Immature natural killer cell (primary cell): ENCODE measurements around the gene SORL1. TPM values are rescaled to one million over a fixed set of nuclear protein-coding genes. Genes with fewer than 3 reads are reported as not detected.
"Not testable (repeated sequence)": the region's sequence is repeated elsewhere in the genome, so short reads cannot be mapped to it uniquely, and the experiment has no call there.

ENCODE experiments used
- DNase-seq, 3 donors: peaks; one replicate each; pipeline ENCODE4 v3.0.0; 2022; ENCODE audit warnings: mixed read lengths in 1 of 3
- H3K27ac Mint-ChIP-seq, 6 donors: one replicate each; pipeline ENCODE4 v1.8.0; 2020; ENCODE audit warnings: mixed read lengths in 6 of 6, mild to moderate bottlenecking in 5 of 6, inconsistent platforms in 4 of 6, moderate library complexity in 3 of 6
- H3K27me3 Mint-ChIP-seq, 3 donors: one replicate each; pipeline ENCODE4 v1.8.0; 2020 to 2021; ENCODE audit warnings: low read depth in 3 of 3, mild to moderate bottlenecking in 3 of 3, mixed read lengths in 3 of 3, moderate library complexity in 3 of 3, inconsistent platforms in 1 of 3
- H3K36me3 Mint-ChIP-seq, 3 donors: one replicate each; pipeline ENCODE4 v1.8.0; 2020; ENCODE audit warnings: mixed read lengths in 3 of 3, inconsistent platforms in 2 of 3, mild to moderate bottlenecking in 2 of 3
- H3K4me1 Mint-ChIP-seq, 2 donors: one replicate each; pipeline ENCODE4 v1.8.0; 2020; ENCODE audit warnings: inconsistent platforms in 2 of 2, mild to moderate bottlenecking in 2 of 2, mixed read lengths in 2 of 2, moderate library complexity in 1 of 2
- H3K4me3 Mint-ChIP-seq, 5 donors: one replicate each; pipeline ENCODE4 v1.8.0; 2020; ENCODE audit warnings: mild to moderate bottlenecking in 5 of 5, mixed read lengths in 5 of 5, inconsistent platforms in 3 of 5, moderate library complexity in 3 of 5
- H3K9me3 Mint-ChIP-seq, 6 donors: one replicate each; pipeline ENCODE4 v1.8.0; 2020; ENCODE audit warnings: mild to moderate bottlenecking in 6 of 6, mixed read lengths in 6 of 6, inconsistent platforms in 4 of 6, moderate library complexity in 3 of 6
- polyA plus RNA-seq, 3 donors: library from polyadenylated mRNA; unstranded; fragments of 300-500 nt; fragmentation: Illumina TruSeq; gene quantifications; one replicate each; pipeline ENCODE4 v1.2.3, GENCODE V29; 2021

SORL1 gene
- polyA plus RNA-seq, 3 donors from 2014 or later, result 125 to 281 (median 189) TPM

GRCh38 chr11:121476379-121477032, 24.4 kb downstream of the SORL1 start:
- Mint-ChIP-seq H3K4me3 (peak overlapping the region; percentile 47 to 70 (median 63)), H3K4me1 (peaks cover 91 to 93% of the 10 kb centered on the region in 2 donors), H3K9me3 (no peaks in the 10 kb centered on the region), H3K27ac (peak overlapping the region; percentile 93 to 99 (median 96)), H3K36me3 (peaks cover 27 to 48% (median 35%) of the 10 kb centered on the region in 3 donors), H3K27me3 (peaks cover 0 to 13% (median 5%) of the 10 kb centered on the region in 3 donors)
- no peak for DNase-seq

- peak overlapping the region; percentile 26 to 53 (median 32) for H3K4me3 Mint-ChIP-seq
- H3K27me3 Mint-ChIP-seq, result peaks cover 11 to 17% (median 16%) of the 10 kb centered on the region in 3 donors
- H3K4me1 Mint-ChIP-seq, result peaks cover 89 to 91% of the 10 kb centered on the region in 2 donors
- peak overlapping the region; percentile 75 to 96 (median 87) for H3K27ac Mint-ChIP-seq
- no peaks in the 10 kb centered on the region for H3K9me3 Mint-ChIP-seq
- H3K36me3 Mint-ChIP-seq, result peaks cover 18 to 34% (median 20%) of the 10 kb centered on the region in 3 donors
- no peak for DNase-seq
Measured at GRCh38 chr11:121478226-121478894, 26.2 kb downstream of the SORL1 start.

DNA sequence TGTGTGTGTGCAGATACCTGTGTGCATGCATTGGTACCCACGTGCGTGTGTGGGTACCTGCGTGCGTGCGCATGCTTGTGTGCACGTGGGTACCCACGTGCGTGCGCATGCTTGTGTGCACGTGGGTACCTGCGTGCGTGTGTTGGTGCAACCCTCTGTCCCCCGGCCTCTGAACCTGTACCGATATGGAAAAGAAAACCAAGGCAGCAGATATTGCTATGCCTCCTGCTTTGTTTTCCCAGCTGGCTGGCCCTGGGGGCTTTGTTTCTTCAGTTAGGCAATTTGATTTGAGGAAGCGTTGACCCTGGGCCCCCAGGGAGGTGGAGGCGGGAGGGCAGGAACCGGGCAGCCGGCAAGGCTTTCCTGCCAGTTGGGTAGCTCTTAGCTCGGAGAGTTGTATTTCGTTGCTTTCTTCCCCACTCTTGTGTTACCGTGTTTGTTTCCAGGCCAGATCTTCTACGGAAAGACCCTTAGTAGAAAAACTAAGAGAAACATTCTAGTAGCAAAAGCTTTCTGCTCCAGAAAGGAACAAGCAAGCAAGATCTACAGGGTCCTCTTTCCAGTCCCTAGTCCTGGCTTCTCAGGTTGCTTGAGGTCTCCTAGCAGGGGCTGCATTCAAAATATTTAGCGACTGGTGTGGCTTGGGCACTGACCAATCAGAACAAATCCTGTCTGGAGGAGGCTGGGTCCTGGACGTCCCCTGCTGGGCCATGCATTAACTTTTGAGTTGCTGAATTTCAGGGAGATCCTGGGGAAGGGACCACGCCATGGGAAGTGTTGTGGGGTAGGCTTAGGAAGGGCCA, 27.0 kb downstream of the SORL1 start:
- Mint-ChIP-seq H3K9me3 (no peaks in the 10 kb centered on the region), H3K4me3 (peak overlapping the region in 4 of 5 donors; percentile 26 to 53 (median 32)), H3K4me1 (peaks cover 89 to 91% of the 10 kb centered on the region in 2 donors), H3K27me3 (peaks cover 17 to 23% (median 21%) of the 10 kb centered on the region in 3 donors), H3K27ac (peak overlapping the region in 5 of 6 donors; percentile 75 to 96 (median 85)), H3K36me3 (peaks cover 17 to 36% (median 23%) of the 10 kb centered on the region in 3 donors)
- DNase-seq, result no peak

- H3K4me3 Mint-ChIP-seq, result peak overlapping the region in 2 of 5 donors; percentile 14 to 15
- DNase-seq, result no peak
- H3K27ac Mint-ChIP-seq, result peak overlapping the region in 5 of 6 donors; percentile 75 to 96 (median 82)
- peaks cover 89 to 91% of the 10 kb centered on the region in 2 donors for H3K4me1 Mint-ChIP-seq
- peaks cover 22 to 28% (median 26%) of the 10 kb centered on the region in 3 donors for H3K27me3 Mint-ChIP-seq
- H3K9me3 Mint-ChIP-seq, result no peaks in the 10 kb centered on the region
- H3K36me3 Mint-ChIP-seq, result peaks cover 14 to 34% (median 22%) of the 10 kb centered on the region in 3 donors
Measured at GRCh38 chr11:121479698-121480238, 27.7 kb downstream of the SORL1 start.

- H3K4me1 Mint-ChIP-seq, result peaks cover 86 to 87% of the 10 kb centered on the region in 2 donors
- H3K27me3 Mint-ChIP-seq, result peaks cover 28 to 38% (median 30%) of the 10 kb centered on the region in 3 donors
- DNase-seq, result peak; percentile 91 to 93 (median 92)
- peaks cover 14 to 40% (median 23%) of the 10 kb centered on the region in 3 donors for H3K36me3 Mint-ChIP-seq
- H3K9me3 Mint-ChIP-seq, result not testable (repeated sequence)
- H3K27ac Mint-ChIP-seq, result peak overlapping the region; percentile 99 to 100 (median 99)
- H3K4me3 Mint-ChIP-seq, result peak overlapping the region; percentile 81 to 92 (median 89)
Measured at GRCh38 chr11:121481484-121482230, 29.5 kb downstream of the SORL1 start.

DNA sequence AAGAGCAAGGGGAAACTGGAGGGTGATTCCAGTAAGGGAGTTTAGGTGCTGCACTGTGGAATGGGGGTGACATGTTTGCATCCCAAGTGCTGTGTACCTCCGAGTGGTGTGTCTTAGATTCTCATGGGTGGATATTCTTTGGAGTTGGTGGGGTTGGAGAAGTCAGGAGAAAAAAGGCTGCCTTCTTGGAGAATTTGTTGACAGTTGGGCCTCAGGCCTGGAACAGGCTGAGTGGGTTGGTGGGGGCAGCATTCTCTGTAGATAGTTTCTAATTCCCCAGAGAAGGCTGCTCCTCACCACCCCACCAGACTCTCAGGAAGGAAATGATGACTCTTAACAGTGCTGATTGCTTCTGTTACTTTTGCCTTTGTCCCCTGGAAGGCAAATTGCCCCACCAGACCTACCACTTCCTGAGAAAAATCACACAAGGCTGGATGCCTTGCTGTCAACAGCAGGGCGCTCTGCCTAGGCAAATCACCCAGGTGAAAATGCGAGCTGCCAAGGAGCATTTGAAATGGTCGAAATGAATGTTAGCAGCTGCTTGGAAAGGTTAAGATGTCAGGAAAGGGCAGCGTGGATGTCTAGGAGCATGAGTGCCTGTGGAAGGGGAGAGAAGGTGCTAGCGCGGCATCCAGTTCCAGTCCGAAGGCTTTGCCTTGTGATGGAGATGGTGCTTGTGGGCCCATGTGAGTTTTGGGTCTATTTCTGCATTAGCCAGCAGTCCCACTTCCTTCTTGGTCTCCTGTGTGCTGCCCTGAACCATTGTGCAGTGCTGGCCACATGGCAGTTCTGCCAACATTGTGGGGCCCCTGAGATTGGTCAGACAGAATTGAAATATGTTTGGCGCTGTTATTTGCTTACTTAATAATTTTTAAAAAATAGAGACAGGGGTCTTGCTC, 30.4 kb downstream of the SORL1 start:
- peak overlapping the region; percentile 81 to 92 (median 89) for H3K4me3 Mint-ChIP-seq
- peaks cover 27 to 38% (median 30%) of the 10 kb centered on the region in 3 donors for H3K27me3 Mint-ChIP-seq
- no peaks in the 10 kb centered on the region for H3K9me3 Mint-ChIP-seq
- peaks cover 86% of the 10 kb centered on the region in 2 donors for H3K4me1 Mint-ChIP-seq
- DNase-seq, result peak; percentile 92
- H3K27ac Mint-ChIP-seq, result peak overlapping the region; percentile 99 to 100 (median 99)
- H3K36me3 Mint-ChIP-seq, result peaks cover 19 to 42% (median 29%) of the 10 kb centered on the region in 3 donors

DNA sequence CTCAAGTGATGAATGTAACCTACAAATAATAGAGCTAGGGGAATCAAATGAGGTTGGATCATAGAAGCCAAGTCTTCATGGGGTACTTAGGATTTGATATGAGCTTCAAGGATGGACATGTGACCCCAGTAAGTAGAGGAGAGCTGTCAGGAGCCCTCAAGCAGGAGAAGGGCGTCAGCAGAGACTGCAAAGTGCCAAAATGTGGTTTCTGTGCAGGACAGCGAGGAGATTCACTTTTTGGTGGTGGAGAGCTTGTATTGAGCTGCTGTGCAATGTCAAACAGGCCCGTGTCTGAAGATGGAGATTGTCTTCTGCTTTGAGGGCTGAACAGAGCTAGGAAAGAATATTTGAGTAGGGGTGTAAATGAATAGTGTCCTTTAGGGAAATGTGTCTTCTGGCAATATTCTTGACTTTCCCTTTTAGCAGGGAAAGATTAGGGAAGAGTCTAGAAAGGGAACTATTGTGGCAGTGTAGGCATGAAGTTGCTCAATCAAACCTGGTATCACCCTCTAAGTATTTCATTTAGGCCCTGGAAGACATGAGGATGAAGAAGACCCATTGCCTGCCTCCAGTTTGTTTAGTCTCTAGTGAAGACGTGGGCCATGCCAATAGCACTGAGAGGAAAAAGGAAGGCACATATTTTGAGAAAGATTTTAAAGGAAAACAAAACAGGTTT, 31.8 kb downstream of the SORL1 start:
- peaks cover 27 to 41% (median 30%) of the 10 kb centered on the region in 3 donors for H3K27me3 Mint-ChIP-seq
- peak overlapping the region; percentile 81 to 92 (median 89) for H3K4me3 Mint-ChIP-seq
- H3K9me3 Mint-ChIP-seq, result no peaks in the 10 kb centered on the region
- DNase-seq, result peak; percentile 75 to 78 (median 77)
- H3K4me1 Mint-ChIP-seq, result peaks cover 85 to 86% of the 10 kb centered on the region in 2 donors
- H3K27ac Mint-ChIP-seq, result peak overlapping the region; percentile 99 to 100 (median 99)
- H3K36me3 Mint-ChIP-seq, result peaks cover 17 to 42% (median 30%) of the 10 kb centered on the region in 3 donors

DNA sequence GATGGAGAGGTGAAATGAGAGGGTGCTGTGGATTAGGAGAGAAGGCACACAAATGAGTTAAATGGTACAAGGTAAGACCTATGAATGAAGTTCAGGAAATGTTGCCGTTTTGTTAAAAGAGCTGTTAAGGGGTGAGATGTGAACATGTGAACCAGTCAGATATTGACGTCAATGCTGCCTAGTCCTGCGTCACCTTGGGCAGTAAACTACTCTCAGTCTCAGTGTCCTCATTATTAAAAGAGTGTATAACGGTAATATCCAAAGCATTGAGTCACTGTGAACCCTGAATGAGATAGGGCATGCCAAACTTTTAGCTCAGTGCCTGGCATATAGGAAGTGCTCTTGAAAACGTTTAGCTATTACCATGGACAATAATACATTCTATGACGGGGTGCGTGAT, 33.1 kb downstream of the SORL1 start:
- Mint-ChIP-seq H3K27ac (peak overlapping the region; percentile 99 to 100 (median 99)), H3K4me3 (peak overlapping the region; percentile 66 to 92 (median 81)), H3K27me3 (peaks cover 27 to 41% (median 30%) of the 10 kb centered on the region in 3 donors), H3K36me3 (peaks cover 28 to 49% (median 43%) of the 10 kb centered on the region in 3 donors), H3K9me3 (no peaks in the 10 kb centered on the region), H3K4me1 (peaks cover 85 to 86% of the 10 kb centered on the region in 2 donors)
- peak; percentile 84 to 89 (median 85) for DNase-seq

GRCh38 chr11:121486054-121486453, 33.9 kb downstream of the SORL1 start:
- Mint-ChIP-seq H3K9me3 (no peaks in the 10 kb centered on the region), H3K4me3 (peak overlapping the region; percentile 21 to 67 (median 62)), H3K4me1 (peaks cover 84 to 87% of the 10 kb centered on the region in 2 donors), H3K27ac (peak overlapping the region; percentile 99 to 100 (median 99)), H3K36me3 (peaks cover 34 to 55% (median 47%) of the 10 kb centered on the region in 3 donors), H3K27me3 (peaks cover 27 to 41% (median 30%) of the 10 kb centered on the region in 3 donors)
- DNase-seq, result no peak

DNA sequence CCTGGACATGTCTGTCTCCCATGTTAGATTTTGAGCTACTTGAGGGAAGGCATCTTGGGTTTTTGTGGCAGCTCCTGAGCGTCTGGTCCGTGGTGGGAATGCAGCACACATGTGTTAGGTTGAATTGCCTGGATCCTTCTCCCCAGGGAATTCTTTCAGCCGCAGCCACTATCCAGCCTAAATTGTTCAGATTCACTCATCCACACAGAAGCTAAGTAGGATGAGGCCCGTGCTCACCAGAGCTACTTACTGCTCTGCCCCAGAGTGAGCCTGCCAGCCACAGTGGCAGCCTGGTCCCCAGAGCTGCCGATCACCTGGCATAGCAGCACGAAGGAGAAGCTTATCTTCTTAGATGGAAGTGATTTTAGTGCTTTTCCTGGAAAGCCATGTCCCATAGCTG, 35.1 kb downstream of the SORL1 start:
- peaks cover 77 to 91% of the 10 kb centered on the region in 2 donors for H3K4me1 Mint-ChIP-seq
- peak overlapping the region; percentile 97 to 100 (median 99) for H3K27ac Mint-ChIP-seq
- peaks cover 34 to 63% (median 55%) of the 10 kb centered on the region in 3 donors for H3K36me3 Mint-ChIP-seq
- H3K4me3 Mint-ChIP-seq, result peak overlapping the region; percentile 19 to 70 (median 46)
- H3K9me3 Mint-ChIP-seq, result no peaks in the 10 kb centered on the region
- no peak for DNase-seq
- peaks cover 23 to 37% (median 26%) of the 10 kb centered on the region in 3 donors for H3K27me3 Mint-ChIP-seq

GRCh38 chr11:121488170-121488569, 36.1 kb downstream of the SORL1 start:
- Mint-ChIP-seq H3K4me1 (peaks cover 69 to 82% of the 10 kb centered on the region in 2 donors), H3K27ac (peak overlapping the region; percentile 97 to 100 (median 99)), H3K36me3 (peaks cover 34 to 66% (median 57%) of the 10 kb centered on the region in 3 donors), H3K27me3 (peaks cover 17 to 28% (median 19%) of the 10 kb centered on the region in 3 donors), H3K4me3 (peak overlapping the region in 1 of 5 donors; percentile 35), H3K9me3 (no peaks in the 10 kb centered on the region)
- no peak for DNase-seq
